Measurements from ENCODE around the gene IGSF5.
"Not testable (repeated sequence)": the region's sequence is repeated elsewhere in the genome, so short reads cannot be mapped to it uniquely, and the experiment has no call there.

The IGSF5 gene

GRCh38 chr21:39739531-39739930 is 5.5 kb upstream of the IGSF5 start:
- not testable (repeated sequence) for DNase-seq

- DNase-seq: not testable (repeated sequence)
These were observed 2.4 kb upstream of the IGSF5 start for GRCh38 chr21:39742561-39742960.

- not testable (repeated sequence) for DNase-seq
These were observed 349 bp downstream of the IGSF5 start for GRCh38 chr21:39745332-39745731.

GRCh38 chr21:39750670-39751069 is 5.7 kb downstream of the IGSF5 start:
- DNase-seq: no peak

GRCh38 chr21:39754811-39755210 is 9.8 kb downstream of the IGSF5 start:
- no peak for DNase-seq

- no peak for DNase-seq
These were observed 11.3 kb downstream of the IGSF5 start for GRCh38 chr21:39756285-39756684.

- DNase-seq: no peak
These were observed 18.4 kb downstream of the IGSF5 start for GRCh38 chr21:39763272-39763970.

GRCh38 chr21:39774227-39774626 is 29.2 kb downstream of the IGSF5 start:
- no peak for DNase-seq

- DNase-seq: no peak
These were observed 30.8 kb downstream of the IGSF5 start for GRCh38 chr21:39775816-39776215.

GRCh38 chr21:39776589-39776988 is 31.6 kb downstream of the IGSF5 start:
- DNase-seq: no peak

- DNase-seq: no peak
These were observed 36.3 kb downstream of the IGSF5 start for GRCh38 chr21:39781331-39781730.

GRCh38 chr21:39788383-39788782 is 43.4 kb downstream of the IGSF5 start:
- DNase-seq: peak; percentile 88

GRCh38 chr21:39796466-39796865 is 51.5 kb downstream of the IGSF5 start:
- no peak for DNase-seq

- no peak for DNase-seq
These were observed 54.2 kb downstream of the IGSF5 start for GRCh38 chr21:39799178-39799577.

GRCh38 chr21:39800311-39800710 is 55.3 kb downstream of the IGSF5 start:
- no peak for DNase-seq

GRCh38 chr21:39802217-39802616 is 57.2 kb downstream of the IGSF5 start:
- no peak for DNase-seq

GRCh38 chr21:39803393-39803792 is 58.4 kb downstream of the IGSF5 start:
- no peak for DNase-seq

- DNase-seq: no peak
These were observed 59.3 kb downstream of the IGSF5 start for GRCh38 chr21:39804240-39804639.

- no peak for DNase-seq
These were observed 61.0 kb downstream of the IGSF5 start for GRCh38 chr21:39805983-39806382.

- no peak for DNase-seq
These were observed 62.8 kb downstream of the IGSF5 start for GRCh38 chr21:39807738-39808137.

GRCh38 chr21:39809936-39810335 is 65.0 kb downstream of the IGSF5 start:
- no peak for DNase-seq

- DNase-seq: peak; percentile 81
These were observed 68.0 kb downstream of the IGSF5 start for GRCh38 chr21:39812983-39813382.

- no peak for DNase-seq
These were observed 73.6 kb downstream of the IGSF5 start for GRCh38 chr21:39818557-39818956.

- DNase-seq: no peak
These were observed 77.1 kb downstream of the IGSF5 start for GRCh38 chr21:39822042-39822441.

- no peak for DNase-seq
These were observed 80.3 kb downstream of the IGSF5 start for GRCh38 chr21:39825250-39825649.
